Lower lobe of right lung (tissue), 2 donors: ENCODE results near the gene TP63. TPM values are rescaled to one million over a fixed set of nuclear protein-coding genes. Genes with fewer than 3 reads are reported as not detected.
A peak's percentile ranks its signal among the peaks of the same experiment; 100 is the strongest.

ENCODE experiments used
- ATAC-seq, 2 donors: fragments of 200-7000 bp; cut with Tn5 transposase; one replicate each; pipeline ENCODE4 v1.9.1; 2020 to 2022; ENCODE audit warnings: mild to moderate bottlenecking in 2 of 2, moderate library complexity in 2 of 2
- DNase-seq: peaks from one replicate; pipeline ENCODE4 v3.0.0-alpha.2; 2020
- H3K27ac ChIP-seq: fragments of 200-600 bp; one replicate; pipeline ENCODE4 v1.8.0; 2022
- H3K27me3 ChIP-seq: fragments of 200-600 bp; one replicate; pipeline ENCODE4 v1.8.0; 2022; ENCODE audit warnings: low read depth
- H3K36me3 ChIP-seq: fragments of 200-600 bp; one replicate; pipeline ENCODE4 v1.8.0; 2022; ENCODE audit warnings: mild to moderate bottlenecking
- H3K4me1 ChIP-seq: fragments of 200-600 bp; one replicate; pipeline ENCODE4 v1.8.0; 2022
- H3K4me3 ChIP-seq: fragments of 200-600 bp; one replicate; pipeline ENCODE4 v1.8.0; 2022; ENCODE audit warnings: mild to moderate bottlenecking
- H3K9me3 ChIP-seq: fragments of 200-600 bp; one replicate; pipeline ENCODE4 v1.8.0; 2022
- CTCF ChIP-seq: fragments of 200-600 bp; IDR thresholded peaks from one replicate; pipeline ENCODE4 v1.8.0; 2022; ENCODE audit warnings: antibody characterized with exemption, mild to moderate bottlenecking
- intact Hi-C: fragments of 100-400 bp; cut with DNase I; formaldehyde crosslinking; loops from one replicate; pipeline ENCODE4 v1.11.0; 2022
- total RNA-seq: library from RNA; stranded (reverse); fragmentation: NEBNext Ultra II Directional; extraction: Animal tissue kit (Norgen Biotek cat#: 25700); gene quantifications from one replicate; pipeline ENCODE4 v1.2.1, GENCODE V29; 2021
- donor health status: DM: no; HTN: yes; CAD: no; lungs with severe emphysema.

TP63 gene
- total RNA-seq, 1 donor from 2014 or later, result 2.1 TPM

DNA sequence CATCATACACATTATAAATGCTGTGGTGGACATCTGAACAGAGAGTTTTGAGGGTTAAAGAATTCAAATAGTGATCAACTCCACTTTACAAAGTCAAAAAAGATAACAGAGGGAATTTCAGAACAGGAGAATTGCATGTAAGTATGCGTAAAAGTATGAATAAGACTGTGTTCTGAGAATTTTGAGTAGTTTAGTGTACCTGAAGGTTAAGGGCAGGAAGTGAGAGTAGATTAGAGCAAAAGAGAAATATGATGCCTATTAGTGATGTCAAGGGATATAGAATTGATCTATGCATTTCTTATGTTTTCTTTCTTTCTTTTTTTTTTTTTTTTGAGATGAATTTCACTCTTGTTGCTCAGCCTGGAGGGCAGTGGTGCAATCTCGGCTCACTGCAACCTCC is 53.1 kb downstream of the TP63 start:
- Histone ChIP-seq H3K27me3 (no peaks in the 10 kb centered on the region), H3K27ac (no peak overlapping the region), H3K9me3 (no peaks in the 10 kb centered on the region), H3K4me1 (no peaks in the 10 kb centered on the region), H3K36me3 (no peaks in the 10 kb centered on the region), H3K4me3 (no peak overlapping the region)
- no peak for TF ChIP-seq CTCF
- intact Hi-C loops, result no loop called here
- ATAC-seq (no peak), DNase-seq (no peak)

- intact Hi-C loops, result no loop called here
These were observed 54.1 kb downstream of the TP63 start for GRCh38 chr3:189685291-189685690.

GRCh38 chr3:189685860-189686259 is 54.7 kb downstream of the TP63 start:
- intact Hi-C loops, result no loop called here
- TF ChIP-seq CTCF, result no peak
- DNase-seq (no peak), ATAC-seq (peak in 1 of 2 donors; percentile 49)
- H3K4me3 ChIP-seq, result no peak overlapping the region
- no peaks in the 10 kb centered on the region for H3K9me3 ChIP-seq
- no peaks in the 10 kb centered on the region for H3K4me1 ChIP-seq
- no peaks in the 10 kb centered on the region for H3K27me3 ChIP-seq
- no peaks in the 10 kb centered on the region for H3K36me3 ChIP-seq
- no peak overlapping the region for H3K27ac ChIP-seq

More at GRCh38 chr3:189685291-189685690, 54.1 kb downstream of the TP63 start:
- Histone ChIP-seq H3K4me1 (no peaks in the 10 kb centered on the region), H3K9me3 (no peaks in the 10 kb centered on the region), H3K36me3 (no peaks in the 10 kb centered on the region), H3K27ac (no peak overlapping the region), H3K27me3 (no peaks in the 10 kb centered on the region), H3K4me3 (no peak overlapping the region)
- ATAC-seq (no peak), DNase-seq (no peak)
- no peak for TF ChIP-seq CTCF

- intact Hi-C loops, result no loop called here
- Histone ChIP-seq H3K27ac (no peak overlapping the region), H3K27me3 (no peaks in the 10 kb centered on the region), H3K4me3 (no peak overlapping the region), H3K36me3 (no peaks in the 10 kb centered on the region), H3K4me1 (no peaks in the 10 kb centered on the region), H3K9me3 (no peaks in the 10 kb centered on the region)
- DNase-seq (no peak), ATAC-seq (no peak)
- TF ChIP-seq CTCF, result no peak
These were observed 56.3 kb downstream of the TP63 start for GRCh38 chr3:189687475-189687874.

- intact Hi-C loops, result no loop called here
- H3K4me3 ChIP-seq, result no peak overlapping the region
- H3K27me3 ChIP-seq, result no peaks in the 10 kb centered on the region
- no peak overlapping the region for H3K27ac ChIP-seq
- ATAC-seq (no peak), DNase-seq (no peak)
- H3K4me1 ChIP-seq, result no peaks in the 10 kb centered on the region
- no peaks in the 10 kb centered on the region for H3K9me3 ChIP-seq
- H3K36me3 ChIP-seq, result no peaks in the 10 kb centered on the region
- TF ChIP-seq CTCF, result no peak
These were observed 57.1 kb downstream of the TP63 start for GRCh38 chr3:189688262-189688661.

DNA sequence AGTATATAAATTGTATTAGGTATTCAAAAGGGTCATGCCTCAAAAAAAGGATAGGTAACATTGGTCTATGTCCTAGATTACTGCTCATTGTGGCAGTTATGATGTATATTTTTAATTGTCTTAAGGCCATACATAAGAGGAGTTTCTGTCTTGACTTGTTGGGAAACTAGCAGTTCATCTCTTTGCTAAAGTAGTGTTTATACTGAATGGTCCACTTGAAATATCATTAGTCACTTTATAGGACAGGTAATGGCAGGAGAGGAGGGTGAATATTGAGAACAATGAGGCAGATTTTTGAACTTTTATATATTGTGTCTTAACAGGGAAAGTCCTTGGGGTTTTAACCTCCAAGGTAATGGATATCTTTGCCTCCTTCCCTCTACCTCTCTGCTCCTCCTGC is 58.4 kb downstream of the TP63 start:
- Histone ChIP-seq H3K27ac (no peak overlapping the region), H3K4me3 (no peak overlapping the region), H3K9me3 (no peaks in the 10 kb centered on the region), H3K4me1 (no peaks in the 10 kb centered on the region), H3K27me3 (no peaks in the 10 kb centered on the region), H3K36me3 (no peaks in the 10 kb centered on the region)
- ATAC-seq (no peak), DNase-seq (no peak)
- no peak for TF ChIP-seq CTCF
- intact Hi-C loops, result no loop called here
